ENCODE data around the gene HIF1AN. TPM values are rescaled to one million over a fixed set of nuclear protein-coding genes. Genes with fewer than 3 reads are reported as not detected.

HIF1AN gene
- total RNA-seq, 3 donors from 2014 or later (not counting 1 experiment from before 2014, with no cell fraction given) = 52.0 to 66.4 (median 58.7) TPM

GRCh38 chr10:100508266-100508665 lies 27.5 kb upstream of the HIF1AN start:
- no peaks in the 10 kb centered on the region for H3K9me3 ChIP-seq (ENCODE audit: control insufficient read depth, insufficient read depth, low read length)
- Mint-ChIP-seq H3K27ac (peak overlapping the region in 1 of 2 donors; percentile 6), H3K27me3 (ENCODE audit: low read depth in 2 of 2) (no peaks in the 10 kb centered on the region), H3K9me3 (no peaks in the 10 kb centered on the region), H3K4me3 (no peak overlapping the region), H3K36me3 (no peaks in the 10 kb centered on the region), H3K4me1 (peaks cover 44 to 48% of the 10 kb centered on the region in 2 donors)
- DNase-seq = no peak
- peaks cover 20% of the 10 kb centered on the region for H3K36me3 ChIP-seq (ENCODE audit: control insufficient read depth, insufficient read depth, low read length)
- 9% methylated on average over 1 of the region's 1 CpG for WGBS (ENCODE audit: insufficient coverage)
- no peak overlapping the region for H3K4me3 ChIP-seq (ENCODE audit: low read length)
- H3K4me1 ChIP-seq (ENCODE audit: control insufficient read depth, insufficient read depth, low read length) = peaks cover 31% of the 10 kb centered on the region
- H3K27ac ChIP-seq (ENCODE audit: low read length) = peak overlapping the region; percentile 1
- TF ChIP-seq CTCF (IDR thresholded peaks at IDR 0.05) = no peak
- ATAC-seq = no peak
- intact Hi-C loops (cut with micrococcal nuclease) = loop anchor here (1.0 kb wide), 3 partner anchors 27 to 170 kb away; no protein-coding TSS in a partner anchor
- no peaks in the 10 kb centered on the region for H3K27me3 ChIP-seq (ENCODE audit: control insufficient read depth, insufficient read depth, low read length)

- H3K36me3 ChIP-seq (ENCODE audit: control insufficient read depth, insufficient read depth, low read length) = peaks cover 20% of the 10 kb centered on the region
- H3K4me1 Mint-ChIP-seq = peaks cover 44 to 48% of the 10 kb centered on the region in 2 donors
Measured at GRCh38 chr10:100508691-100509150, 27.0 kb upstream of the HIF1AN start.

GRCh38 chr10:100509241-100509840 lies 26.4 kb upstream of the HIF1AN start:
- H3K4me1 ChIP-seq (ENCODE audit: control insufficient read depth, insufficient read depth, low read length) = peaks cover 31% of the 10 kb centered on the region
- peak in 1 of 2 donors; percentile 54 for DNase-seq
- H3K27ac Mint-ChIP-seq = peak overlapping the region in 1 of 2 donors; percentile 6
- H3K9me3 Mint-ChIP-seq = no peaks in the 10 kb centered on the region
- no peak overlapping the region for H3K27ac ChIP-seq (ENCODE audit: low read length)
- no peaks in the 10 kb centered on the region for H3K27me3 ChIP-seq (ENCODE audit: control insufficient read depth, insufficient read depth, low read length)
- intact Hi-C loops (cut with micrococcal nuclease) = no loop called here
- no peak for ATAC-seq
- TF ChIP-seq CTCF (IDR thresholded peaks at IDR 0.05) = no peak
- peaks cover 18% of the 10 kb centered on the region for H3K36me3 ChIP-seq (ENCODE audit: control insufficient read depth, insufficient read depth, low read length)
- H3K4me3 Mint-ChIP-seq = peak overlapping the region; percentile 45
- WGBS (ENCODE audit: insufficient coverage) = 40% methylated on average over 6 of the region's 8 CpGs
- H3K27me3 Mint-ChIP-seq (ENCODE audit: low read depth in 2 of 2) = no peaks in the 10 kb centered on the region
- no peaks in the 10 kb centered on the region for H3K9me3 ChIP-seq (ENCODE audit: control insufficient read depth, insufficient read depth, low read length)
- no peaks in the 10 kb centered on the region for H3K36me3 Mint-ChIP-seq
- H3K4me3 ChIP-seq (ENCODE audit: low read length) = no peak overlapping the region
- peaks cover 44 to 48% of the 10 kb centered on the region in 2 donors for H3K4me1 Mint-ChIP-seq

More at GRCh38 chr10:100508691-100509150, 27.0 kb upstream of the HIF1AN start:
- peak overlapping the region; percentile 45 for H3K4me3 Mint-ChIP-seq
- Histone ChIP-seq H3K4me1 (ENCODE audit: control insufficient read depth, insufficient read depth, low read length) (peaks cover 31% of the 10 kb centered on the region), H3K4me3 (ENCODE audit: low read length) (no peak overlapping the region), H3K27me3 (ENCODE audit: control insufficient read depth, insufficient read depth, low read length) (no peaks in the 10 kb centered on the region), H3K9me3 (ENCODE audit: control insufficient read depth, insufficient read depth, low read length) (no peaks in the 10 kb centered on the region), H3K27ac (ENCODE audit: low read length) (peak overlapping the region; percentile 1)
- peak; percentile 62 to 65 (median 62) for ATAC-seq
- H3K36me3 Mint-ChIP-seq = no peaks in the 10 kb centered on the region
- no peaks in the 10 kb centered on the region for H3K9me3 Mint-ChIP-seq
- peak overlapping the region in 1 of 2 donors; percentile 6 for H3K27ac Mint-ChIP-seq
- intact Hi-C loops (cut with micrococcal nuclease) = loop anchor here (1.0 kb wide), 3 partner anchors 27 to 170 kb away; no protein-coding TSS in a partner anchor
- TF ChIP-seq CTCF (IDR thresholded peaks at IDR 0.05) = peak; percentile 60
- H3K27me3 Mint-ChIP-seq (ENCODE audit: low read depth in 2 of 2) = no peaks in the 10 kb centered on the region
- WGBS (ENCODE audit: insufficient coverage) = 57% methylated on average over 3 of the region's 3 CpGs
- DNase-seq = peak in 1 of 2 donors; percentile 85
